ENCODE data around the gene PRIMA1. TPM values are rescaled to one million over a fixed set of nuclear protein-coding genes. Genes with fewer than 3 reads are reported as not detected.

PRIMA1 gene
- total and polyA plus RNA-seq, 12 donors: 1.8 to 16.3 (median 4.1) TPM

DNA sequence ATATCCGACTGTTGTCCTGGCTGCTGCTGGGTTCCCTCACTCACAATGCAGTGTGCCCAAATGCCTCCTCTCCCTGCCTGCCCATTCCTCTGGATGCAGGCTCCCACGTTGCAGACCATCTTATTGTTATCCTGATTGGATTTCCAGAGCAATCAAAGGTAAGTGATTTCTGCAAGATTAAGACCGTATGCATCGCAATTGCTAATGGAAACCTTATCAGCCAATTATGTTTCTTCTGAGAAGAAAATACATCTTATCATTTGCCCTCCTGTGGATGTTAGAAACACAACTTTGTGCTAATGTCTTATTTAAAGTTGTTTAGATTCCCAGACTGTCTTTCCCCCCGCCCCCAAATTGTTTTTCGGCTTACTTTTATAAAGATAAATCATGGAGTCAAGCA lies 98.1 kb downstream of the PRIMA1 start:
- Histone ChIP-seq H3K36me3 (no peaks in the 10 kb centered on the region), H3K9me3 (no peaks in the 10 kb centered on the region), H3K4me1 (peaks cover 0 to 5% (median 0%) of the 10 kb centered on the region in 9 donors), H3K27ac (no peak overlapping the region), H3K27me3 (peaks cover 0 to 16% (median 4%) of the 10 kb centered on the region in 7 donors), H3K4me3 (no peak overlapping the region)
- 64 to 74% methylated on average over 6 of the region's 6 CpGs for WGBS, 2 donors
- no peak for ATAC-seq
- intact Hi-C loops (cut with DNase I): no loop called here
- DNase-seq: no peak
- TF ChIP-seq, protein P1, sequence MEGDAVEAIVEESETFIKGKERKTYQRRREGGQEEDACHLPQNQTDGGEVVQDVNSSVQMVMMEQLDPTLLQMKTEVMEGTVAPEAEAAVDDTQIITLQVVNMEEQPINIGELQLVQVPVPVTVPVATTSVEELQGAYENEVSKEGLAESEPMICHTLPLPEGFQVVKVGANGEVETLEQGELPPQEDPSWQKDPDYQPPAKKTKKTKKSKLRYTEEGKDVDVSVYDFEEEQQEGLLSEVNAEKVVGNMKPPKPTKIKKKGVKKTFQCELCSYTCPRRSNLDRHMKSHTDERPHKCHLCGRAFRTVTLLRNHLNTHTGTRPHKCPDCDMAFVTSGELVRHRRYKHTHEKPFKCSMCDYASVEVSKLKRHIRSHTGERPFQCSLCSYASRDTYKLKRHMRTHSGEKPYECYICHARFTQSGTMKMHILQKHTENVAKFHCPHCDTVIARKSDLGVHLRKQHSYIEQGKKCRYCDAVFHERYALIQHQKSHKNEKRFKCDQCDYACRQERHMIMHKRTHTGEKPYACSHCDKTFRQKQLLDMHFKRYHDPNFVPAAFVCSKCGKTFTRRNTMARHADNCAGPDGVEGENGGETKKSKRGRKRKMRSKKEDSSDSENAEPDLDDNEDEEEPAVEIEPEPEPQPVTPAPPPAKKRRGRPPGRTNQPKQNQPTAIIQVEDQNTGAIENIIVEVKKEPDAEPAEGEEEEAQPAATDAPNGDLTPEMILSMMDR (IDR thresholded peaks at IDR 0.05): no peak

DNA sequence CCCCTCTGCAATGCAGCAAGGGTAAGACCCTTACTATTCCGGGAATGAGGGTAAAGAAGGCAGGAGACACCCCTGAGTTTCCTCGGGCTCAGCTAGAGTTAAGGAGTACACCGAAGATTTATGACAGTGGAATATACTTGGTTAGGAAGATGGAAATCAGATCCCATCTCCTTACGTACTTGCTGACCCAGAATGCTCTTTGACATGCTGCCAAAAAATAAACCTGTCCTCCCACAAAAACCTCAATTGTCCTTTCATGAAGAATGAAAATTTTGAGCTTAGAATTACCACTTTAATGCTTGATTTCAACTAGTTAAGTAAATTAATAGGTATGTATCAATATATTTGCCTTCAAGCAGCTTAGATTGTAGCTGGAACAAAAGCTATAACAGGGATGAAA lies 99.5 kb downstream of the PRIMA1 start:
- TF ChIP-seq, protein P1 (IDR thresholded peaks at IDR 0.05): no peak
- Histone ChIP-seq H3K27ac (no peak overlapping the region), H3K27me3 (peaks cover 0 to 16% (median 4%) of the 10 kb centered on the region in 7 donors), H3K4me1 (peaks cover 0 to 5% (median 0%) of the 10 kb centered on the region in 9 donors), H3K9me3 (no peaks in the 10 kb centered on the region), H3K36me3 (no peaks in the 10 kb centered on the region), H3K4me3 (no peak overlapping the region)
- DNase-seq (no peak), ATAC-seq (no peak)
- intact Hi-C loops (cut with DNase I): no loop called here
- WGBS, 2 donors: 54 to 57% methylated on average over 4 of the region's 4 CpGs

GRCh38 chr14:93688239-93688666 lies 100.0 kb downstream of the PRIMA1 start:
- intact Hi-C loops (cut with DNase I): no loop called here
- Histone ChIP-seq H3K4me1 (peaks cover 0 to 5% (median 0%) of the 10 kb centered on the region in 9 donors), H3K27me3 (peaks cover 0 to 16% (median 4%) of the 10 kb centered on the region in 7 donors), H3K4me3 (no peak overlapping the region), H3K36me3 (no peaks in the 10 kb centered on the region), H3K9me3 (no peaks in the 10 kb centered on the region), H3K27ac (no peak overlapping the region)
- DNase-seq: no peak
- TF ChIP-seq, protein P1 (IDR thresholded peaks at IDR 0.05): no peak
- no peak for ATAC-seq
- WGBS, 2 donors: 26 to 33% methylated on average over 5 of the region's 5 CpGs

DNA sequence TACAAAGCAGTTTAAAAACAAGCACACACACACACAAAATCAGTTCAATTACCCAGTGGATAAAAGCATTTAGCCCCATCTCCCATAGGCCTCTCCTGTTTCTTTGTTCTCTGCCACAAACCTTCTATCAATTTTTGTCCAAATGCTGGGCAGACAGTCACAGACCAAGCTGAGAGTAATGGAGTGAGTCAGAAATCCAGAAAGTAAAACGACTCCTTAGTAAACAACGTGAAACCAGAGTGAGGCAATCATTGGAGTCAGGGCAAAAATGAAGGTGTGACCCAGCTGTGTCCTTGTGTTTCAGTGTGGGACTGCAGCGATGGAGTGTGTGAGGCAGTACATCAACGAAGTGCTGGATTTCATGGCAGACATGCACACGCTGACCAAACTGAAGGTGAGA lies 102.0 kb downstream of the PRIMA1 start:
- no peak for ATAC-seq
- 73 to 84% methylated on average over 5 of the region's 5 CpGs for WGBS, 2 donors

More for the DNA sequence above, 102.0 kb downstream of the PRIMA1 start:
- Histone ChIP-seq H3K4me1 (peaks cover 0 to 5% (median 0%) of the 10 kb centered on the region in 9 donors), H3K36me3 (no peaks in the 10 kb centered on the region), H3K27me3 (peaks cover 0 to 16% (median 5%) of the 10 kb centered on the region in 7 donors), H3K4me3 (no peak overlapping the region), H3K27ac (no peak overlapping the region), H3K9me3 (no peaks in the 10 kb centered on the region)
- TF ChIP-seq, protein P1 (IDR thresholded peaks at IDR 0.05): no peak
- DNase-seq: no peak
- intact Hi-C loops (cut with DNase I): no loop called here

Measured in heart right ventricle (tissue), 16 donors.